Measurements from ENCODE around the gene FYCO1. TPM values are rescaled to one million over a fixed set of nuclear protein-coding genes. Genes with fewer than 3 reads are reported as not detected.
A peak's percentile ranks its signal among the peaks of the same experiment; 100 is the strongest.

The FYCO1 gene
- total RNA-seq, 4 donors from 2014 or later = 35.8 to 51.2 (median 43.8) TPM

GRCh38 chr3:45894015-45894414 lies 101.6 kb downstream of the FYCO1 start:
- no peaks in the 10 kb centered on the region for H3K36me3 ChIP-seq
- H3K9me3 ChIP-seq = no peaks in the 10 kb centered on the region
- TF ChIP-seq POLR2A (IDR thresholded peaks at IDR 0.05) = no peak
- TF ChIP-seq CTCF (IDR thresholded peaks at IDR 0.05) = no peak
- H3K4me3 ChIP-seq = peak overlapping the region in 1 of 4 donors; percentile 7
- H3K27ac ChIP-seq = peak overlapping the region in 2 of 4 donors; percentile 38 to 75
- H3K27me3 ChIP-seq = no peaks in the 10 kb centered on the region
- no peak for DNase-seq
- H3K4me1 ChIP-seq = peaks cover 0 to 10% (median 4%) of the 10 kb centered on the region in 4 donors

GRCh38 chr3:45892161-45892560 lies 103.5 kb downstream of the FYCO1 start:
- no peaks in the 10 kb centered on the region for H3K36me3 ChIP-seq
- peak overlapping the region in 2 of 4 donors; percentile 19 to 67 for H3K27ac ChIP-seq
- no peak for TF ChIP-seq CTCF (IDR thresholded peaks at IDR 0.05)
- no peak for TF ChIP-seq POLR2A (IDR thresholded peaks at IDR 0.05)

GRCh38 chr3:45890405-45890804 lies 105.2 kb downstream of the FYCO1 start:
- peak in 2 of 3 donors; percentile 62 to 85 for DNase-seq
- no peak for TF ChIP-seq CTCF (IDR thresholded peaks at IDR 0.05)
- no peak for TF ChIP-seq POLR2A (IDR thresholded peaks at IDR 0.05)
- Histone ChIP-seq H3K4me1 (peaks cover 0 to 10% (median 0%) of the 10 kb centered on the region in 4 donors), H3K27ac (peak overlapping the region in 3 of 4 donors; percentile 12 to 67 (median 36)), H3K4me3 (no peak overlapping the region), H3K36me3 (no peaks in the 10 kb centered on the region), H3K9me3 (no peaks in the 10 kb centered on the region), H3K27me3 (no peaks in the 10 kb centered on the region)

More at GRCh38 chr3:45892161-45892560, 103.5 kb downstream of the FYCO1 start:
- no peaks in the 10 kb centered on the region for H3K27me3 ChIP-seq
- no peaks in the 10 kb centered on the region for H3K9me3 ChIP-seq
- H3K4me3 ChIP-seq = no peak overlapping the region
- DNase-seq = no peak
- H3K4me1 ChIP-seq = peaks cover 0 to 10% (median 5%) of the 10 kb centered on the region in 4 donors

- peak overlapping the region in 3 of 4 donors; percentile 2 to 70 (median 42) for H3K27ac ChIP-seq
- H3K27me3 ChIP-seq = no peaks in the 10 kb centered on the region
- no peak for TF ChIP-seq POLR2A (IDR thresholded peaks at IDR 0.05)
- TF ChIP-seq CTCF (IDR thresholded peaks at IDR 0.05) = no peak
- H3K9me3 ChIP-seq = no peaks in the 10 kb centered on the region
- no peak for DNase-seq
- H3K4me3 ChIP-seq = peak overlapping the region in 2 of 4 donors; percentile 1 to 22
- peaks cover 0 to 10% (median 0%) of the 10 kb centered on the region in 4 donors for H3K4me1 ChIP-seq
- no peaks in the 10 kb centered on the region for H3K36me3 ChIP-seq
Observed at GRCh38 chr3:45889337-45889736, 106.3 kb downstream of the FYCO1 start.

GRCh38 chr3:45887759-45888511 lies 107.7 kb downstream of the FYCO1 start:
- H3K9me3 ChIP-seq = no peaks in the 10 kb centered on the region
- H3K27me3 ChIP-seq = no peaks in the 10 kb centered on the region
- TF ChIP-seq POLR2A (IDR thresholded peaks at IDR 0.05) (no peak), CTCF (IDR thresholded peaks at IDR 0.05) (no peak)
- peak overlapping the region in 3 of 4 donors; percentile 42 to 78 (median 70) for H3K27ac ChIP-seq
- no peaks in the 10 kb centered on the region for H3K36me3 ChIP-seq
- H3K4me3 ChIP-seq = peak overlapping the region in 2 of 4 donors; percentile 22 to 28
- H3K4me1 ChIP-seq = peaks cover 0 to 10% (median 0%) of the 10 kb centered on the region in 4 donors
- DNase-seq = no peak

Data from Peyer's patch (tissue), 4 donors.